AG04449 (cell line): ENCODE data around the gene BICDL1.

ENCODE experiments used
- CTCF ChIA-PET: fragments of 350-600 bp; formaldehyde crosslinking; extraction: SDS; loops from one replicate; lab custom pipeline; 2021; ENCODE audit warnings: antibody characterized with exemption; lab: Yijun Ruan, JAX
- POLR2A ChIA-PET: fragments of 400-600, 350-600 bp; formaldehyde crosslinking; extraction: SDS; loops from one replicate; lab custom pipeline; 2020; ENCODE audit warnings: antibody characterized with exemption, inconsistent platforms; lab: Yijun Ruan, JAX
- DNase-seq: peaks from one replicate; pipeline ENCODE4 v3.0.0-alpha.2; 2010; ENCODE audit warnings: low read depth, low spot score
- H3K4me3 ChIP-seq: 2 replicates; pipeline ENCODE4 v1.5.1; 2011; ENCODE audit warnings: low read depth, mild to moderate bottlenecking, control low read depth, low read length
- CTCF ChIP-seq: IDR thresholded peaks from one replicate; pipeline ENCODE4 v1.5.1; 2011; ENCODE audit warnings: mild to moderate bottlenecking, moderate library complexity, low read length, control low read depth, inconsistent platforms; ENCODE audit not compliant: insufficient read depth; ENCODE audit errors: missing control alignments

BICDL1 gene

GRCh38 chr12:120089105-120089504, 100.1 kb downstream of the BICDL1 start:
- no peak overlapping the region for H3K4me3 ChIP-seq
- no peak for DNase-seq
- no peak for TF ChIP-seq CTCF
- POLR2A ChIA-PET, result no interaction called here
- CTCF ChIA-PET, result no interaction called here

DNA sequence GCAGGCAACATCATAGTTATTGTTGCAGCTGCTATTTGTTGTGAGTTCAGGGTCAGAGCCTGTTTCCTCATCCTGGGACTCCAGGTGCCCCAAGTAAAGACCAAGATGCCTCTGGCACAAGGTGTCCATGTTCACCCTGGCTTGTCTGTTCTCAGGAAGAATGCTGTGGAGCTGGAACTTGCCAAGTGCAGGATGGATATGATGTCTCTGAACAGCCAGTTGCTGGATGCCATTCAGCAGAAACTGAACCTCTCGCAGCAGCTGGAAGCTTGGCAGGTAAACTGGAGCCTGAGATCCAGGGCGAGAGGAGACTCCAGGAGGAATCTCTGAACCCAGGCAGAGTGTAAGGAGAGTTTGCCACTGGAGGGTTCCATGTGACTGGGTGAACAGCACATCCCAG, 100.8 kb downstream of the BICDL1 start:
- DNase-seq, result no peak
- TF ChIP-seq CTCF, result no peak
- H3K4me3 ChIP-seq, result no peak overlapping the region
- CTCF ChIA-PET, result no interaction called here
- POLR2A ChIA-PET, result no interaction called here

- DNase-seq, result no peak
- no peak for TF ChIP-seq CTCF
- CTCF ChIA-PET, result no interaction called here
- no peak overlapping the region for H3K4me3 ChIP-seq
- POLR2A ChIA-PET, result no interaction called here
Measured at GRCh38 chr12:120090206-120090605, 101.2 kb downstream of the BICDL1 start.

DNA sequence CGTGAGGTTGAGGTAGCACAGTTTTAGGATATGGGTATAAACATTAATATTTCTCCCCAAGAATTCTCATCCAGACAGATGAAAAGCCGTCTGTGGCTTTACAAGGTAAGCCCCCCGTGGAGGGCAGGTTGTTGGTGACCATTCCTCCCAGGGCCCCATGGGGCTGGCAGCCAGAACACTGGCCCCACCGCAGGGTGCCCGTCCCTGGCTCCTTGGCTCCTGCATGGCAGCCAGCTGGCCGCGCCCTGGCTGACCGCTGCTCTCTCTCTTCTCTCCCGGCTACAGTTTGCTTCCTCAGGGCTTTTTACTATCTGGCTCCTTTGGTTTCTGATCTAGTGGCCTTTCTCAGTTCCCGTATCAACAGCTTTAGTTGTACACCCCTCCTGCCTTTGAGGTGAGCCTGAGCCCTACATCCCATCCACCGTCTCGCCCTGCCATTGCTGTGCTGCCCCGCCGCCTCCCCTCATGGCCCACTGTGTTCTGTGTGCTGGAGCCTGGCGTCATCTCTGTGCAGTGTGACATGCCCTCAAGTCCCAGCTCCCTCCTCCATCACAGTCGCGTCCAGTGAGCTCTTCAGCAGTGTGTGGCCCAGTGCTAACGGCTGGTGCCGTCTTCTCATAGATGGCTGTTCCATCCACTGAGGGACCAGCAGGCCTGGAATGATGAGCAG, 101.7 kb downstream of the BICDL1 start:
- POLR2A ChIA-PET, result no interaction called here
- H3K4me3 ChIP-seq, result no peak overlapping the region
- no peak for TF ChIP-seq CTCF
- CTCF ChIA-PET, result no interaction called here
- DNase-seq, result no peak

- TF ChIP-seq CTCF, result no peak
- no peak for DNase-seq
- CTCF ChIA-PET, result no interaction called here
- no peak overlapping the region for H3K4me3 ChIP-seq
- POLR2A ChIA-PET, result no interaction called here
Measured at GRCh38 chr12:120091371-120092090, 102.5 kb downstream of the BICDL1 start.

DNA sequence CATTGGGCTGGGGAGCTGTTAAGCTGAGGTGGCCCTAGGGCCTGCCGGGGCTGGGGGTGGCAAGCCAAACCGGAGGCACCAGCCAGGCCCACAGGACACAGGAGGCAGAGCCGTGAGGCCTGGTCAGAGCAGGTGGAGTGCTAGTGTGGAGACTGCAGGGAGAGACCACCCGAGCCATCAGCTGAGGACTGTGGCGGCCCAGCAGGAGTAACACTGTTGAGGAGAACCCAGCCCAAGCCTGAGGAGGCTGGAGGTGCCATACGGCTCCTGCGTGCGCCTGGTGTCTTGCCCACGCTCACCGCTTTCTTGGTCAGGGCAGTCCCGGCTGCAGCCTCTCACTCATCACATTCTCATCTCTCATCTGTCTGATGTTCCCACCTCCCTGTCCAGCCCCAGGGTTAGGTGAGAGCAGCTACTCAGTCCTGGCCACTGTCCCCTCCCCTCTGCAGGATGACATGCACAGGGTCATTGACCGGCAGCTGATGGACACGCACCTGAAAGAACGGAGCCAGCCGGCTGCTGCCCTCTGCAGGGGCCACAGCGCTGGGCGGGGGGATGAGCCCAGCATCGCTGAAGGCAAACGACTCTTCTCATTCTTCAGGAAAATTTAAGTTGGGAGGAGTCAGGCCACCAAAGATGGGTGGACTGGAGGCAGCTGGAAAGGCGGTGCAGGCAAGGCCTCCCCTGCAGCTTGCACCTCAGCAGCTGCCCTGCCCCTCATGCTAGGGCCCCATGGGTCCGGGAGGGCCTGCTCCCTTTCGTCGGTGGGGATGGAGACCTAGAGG, 103.7 kb downstream of the BICDL1 start:
- H3K4me3 ChIP-seq, result no peak overlapping the region
- DNase-seq, result no peak
- ChIA-PET CTCF (no interaction called here), POLR2A (no interaction called here)
- TF ChIP-seq CTCF, result no peak
